Activated CD4-positive, alpha-beta T cell treated with anti-CD3 and anti-CD28 coated beads, Interleukin-2, amount 50 U/mL, for 48 hours (primary cell): ENCODE results near the gene ZDHHC18.

Source experiments
- DNase-seq, 2 experiments: peaks; one replicate each; pipeline ENCODE4 v3.0.0-alpha.2; 2020

ZDHHC18 gene

GRCh38 chr1:26900815-26901511 is 74.5 kb downstream of the ZDHHC18 start:
- DNase-seq = no peak
